Measurements from ENCODE around the gene USP54. TPM values are rescaled to one million over a fixed set of nuclear protein-coding genes. Genes with fewer than 3 reads are reported as not detected.

The USP54 gene
- total and polyA plus RNA-seq, 2 donors (not counting 3 experiments of a cell fraction or from before 2014, with no cell fraction given), result 9.3 to 14.2 TPM

- Histone ChIP-seq H3K27me3 (ENCODE audit: control insufficient read depth in 2 of 2, insufficient read depth in 2 of 2, low read length in 2 of 2) (no peaks in the 10 kb centered on the region), H3K9me3 (replicated peaks; ENCODE audit: control insufficient read depth, insufficient read depth, low read length) (no peaks in the 10 kb centered on the region), H3K79me2 (ENCODE audit: control insufficient read depth, insufficient read depth, low read length) (no peaks in the 10 kb centered on the region), H3K27ac (ENCODE audit: insufficient read depth, low read depth, low read length) (no peak overlapping the region), H3K4me1 (ENCODE audit: control insufficient read depth, extremely low read depth, insufficient read depth, low read length) (peaks cover 9% of the 10 kb centered on the region), H4K20me1 (replicated peaks; ENCODE audit: control insufficient read depth, extremely low read depth, insufficient read depth, low read length) (no peaks in the 10 kb centered on the region), H3K9ac (replicated peaks; ENCODE audit: extremely low read depth, insufficient read depth, low read length) (no peak overlapping the region), H2AFZ (ENCODE audit: low read depth, low read length) (no peak overlapping the region), H3K4me3 (replicated peaks in 1 of 3; ENCODE audit: insufficient read depth in 1 of 3, low read depth in 1 of 3, low read length in 3 of 3) (no peak overlapping the region), H3K36me3 (ENCODE audit: control insufficient read depth in 2 of 2, extremely low read depth in 1 of 2, insufficient read depth in 2 of 2, low read length in 2 of 2) (no peaks in the 10 kb centered on the region), H3K4me2 (ENCODE audit: insufficient read depth, low read length) (no peak overlapping the region), H3K9me1 (replicated peaks; ENCODE audit: control insufficient read depth, extremely low read depth, insufficient read depth, low read length) (no peaks in the 10 kb centered on the region)
- ChIA-PET POLR2A (no interaction called here), CTCF (no interaction called here)
- FAIRE-seq, result no peak
- BruUV-seq (replicated peaks), result no TSS peak
- TF ChIP-seq POLR2A (IDR thresholded peaks at IDR 0.05; ENCODE audit: low read depth, low read length) (no peak), MYC (IDR thresholded peaks at IDR 0.05; ENCODE audit: low read depth, low read length) (no peak), GATA2 (IDR thresholded peaks at IDR 0.05; ENCODE audit: insufficient read depth, insufficient read length, low read depth, low read length) (no peak), EZH2 (IDR thresholded peaks at IDR 0.05; ENCODE audit: borderline replicate concordance, low read depth, low read length, severe bottlenecking) (no peak), FOS (IDR thresholded peaks at IDR 0.05; ENCODE audit: borderline replicate concordance, insufficient read depth, low read length) (no peak), POLR2AphosphoS5 (IDR thresholded peaks at IDR 0.05; ENCODE audit: insufficient read depth, low read depth, low read length) (no peak), JUN (IDR thresholded peaks at IDR 0.05; ENCODE audit: borderline replicate concordance, insufficient read depth, insufficient read length, low read depth) (no peak)
- TF ChIP-seq, protein P1, sequence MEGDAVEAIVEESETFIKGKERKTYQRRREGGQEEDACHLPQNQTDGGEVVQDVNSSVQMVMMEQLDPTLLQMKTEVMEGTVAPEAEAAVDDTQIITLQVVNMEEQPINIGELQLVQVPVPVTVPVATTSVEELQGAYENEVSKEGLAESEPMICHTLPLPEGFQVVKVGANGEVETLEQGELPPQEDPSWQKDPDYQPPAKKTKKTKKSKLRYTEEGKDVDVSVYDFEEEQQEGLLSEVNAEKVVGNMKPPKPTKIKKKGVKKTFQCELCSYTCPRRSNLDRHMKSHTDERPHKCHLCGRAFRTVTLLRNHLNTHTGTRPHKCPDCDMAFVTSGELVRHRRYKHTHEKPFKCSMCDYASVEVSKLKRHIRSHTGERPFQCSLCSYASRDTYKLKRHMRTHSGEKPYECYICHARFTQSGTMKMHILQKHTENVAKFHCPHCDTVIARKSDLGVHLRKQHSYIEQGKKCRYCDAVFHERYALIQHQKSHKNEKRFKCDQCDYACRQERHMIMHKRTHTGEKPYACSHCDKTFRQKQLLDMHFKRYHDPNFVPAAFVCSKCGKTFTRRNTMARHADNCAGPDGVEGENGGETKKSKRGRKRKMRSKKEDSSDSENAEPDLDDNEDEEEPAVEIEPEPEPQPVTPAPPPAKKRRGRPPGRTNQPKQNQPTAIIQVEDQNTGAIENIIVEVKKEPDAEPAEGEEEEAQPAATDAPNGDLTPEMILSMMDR (IDR thresholded peaks at IDR 0.05; ENCODE audit: extremely low read depth in 1 of 2, insufficient read depth in 1 of 2, low read depth in 1 of 2, low read length in 2 of 2), result no peak
- TF ChIP-seq, protein P2, sequence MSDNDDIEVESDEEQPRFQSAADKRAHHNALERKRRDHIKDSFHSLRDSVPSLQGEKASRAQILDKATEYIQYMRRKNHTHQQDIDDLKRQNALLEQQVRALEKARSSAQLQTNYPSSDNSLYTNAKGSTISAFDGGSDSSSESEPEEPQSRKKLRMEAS (IDR thresholded peaks at IDR 0.05; ENCODE audit: insufficient read depth, insufficient read length), result no peak
- no peak for DNase-seq (ENCODE audit: low read depth, low spot score)
- dilution Hi-C loops (cut with MboI; ENCODE audit: extremely low pct_ligation_motif_present, low sequenced_read_pairs), result loop anchor here (10.0 kb wide), 1 partner anchor 94 kb away; no protein-coding TSS in a partner anchor
- intact Hi-C loops (cut with micrococcal nuclease), result loop anchor here (5.0 kb wide), 1 partner anchor 42 kb away; no protein-coding TSS in a partner anchor
Observed at GRCh38 chr10:73629165-73629564, 38.0 kb upstream of the USP54 start.

All from endothelial cell of umbilical vein (primary cell).